Neural cell (in vitro differentiated cells): ENCODE data around the gene KLHDC7B.

Source experiments
- EP300 ChIP-seq: fragments of 450-650 bp; conservative IDR thresholded peaks from 2 replicates; pipeline ENCODE4 v1.6.1; 2014; ENCODE audit warnings: antibody characterized with exemption, mild to moderate bottlenecking, moderate library complexity; ENCODE audit not compliant: poor library complexity, severe bottlenecking
- EZH2 ChIP-seq: fragments of 200-600, 300-800 bp; shearing (Covaris generic), sonication (generic); IDR thresholded peaks from 2 replicates; pipeline ENCODE4 v1.6.1; 2014; ENCODE audit warnings: antibody characterized with exemption, low read length, borderline replicate concordance, mild to moderate bottlenecking; ENCODE audit not compliant: insufficient read depth, poor library complexity, severe bottlenecking
- MXI1 ChIP-seq: fragments of 450-650 bp; conservative IDR thresholded peaks from 2 replicates; pipeline ENCODE4 v1.6.1; 2014; ENCODE audit warnings: antibody characterized with exemption, mild to moderate bottlenecking; ENCODE audit not compliant: poor library complexity, severe bottlenecking
- POLR2AphosphoS5 ChIP-seq: IDR thresholded peaks from 2 replicates; pipeline ENCODE4 v1.6.1; 2012
- RAD21 ChIP-seq: fragments of 450-650 bp; conservative IDR thresholded peaks from 2 replicates; pipeline ENCODE4 v1.6.1; 2014; ENCODE audit warnings: antibody characterized with exemption, mild to moderate bottlenecking, moderate library complexity
- TAF1 ChIP-seq: IDR thresholded peaks from 2 replicates; pipeline ENCODE4 v1.6.1; 2012; ENCODE audit warnings: low read depth
- TF ChIP-seq, protein P1 (sequence below): IDR thresholded peaks from 2 replicates; pipeline ENCODE4 v1.6.1; 2012; ENCODE audit warnings: borderline replicate concordance
- TF ChIP-seq, protein P2 (sequence below): fragments of 450-650 bp; IDR thresholded peaks from 2 replicates; pipeline ENCODE4 v1.5.1; 2014; ENCODE audit warnings: antibody characterized with exemption, mild to moderate bottlenecking, moderate library complexity; ENCODE audit not compliant: poor library complexity, severe bottlenecking

DNA sequence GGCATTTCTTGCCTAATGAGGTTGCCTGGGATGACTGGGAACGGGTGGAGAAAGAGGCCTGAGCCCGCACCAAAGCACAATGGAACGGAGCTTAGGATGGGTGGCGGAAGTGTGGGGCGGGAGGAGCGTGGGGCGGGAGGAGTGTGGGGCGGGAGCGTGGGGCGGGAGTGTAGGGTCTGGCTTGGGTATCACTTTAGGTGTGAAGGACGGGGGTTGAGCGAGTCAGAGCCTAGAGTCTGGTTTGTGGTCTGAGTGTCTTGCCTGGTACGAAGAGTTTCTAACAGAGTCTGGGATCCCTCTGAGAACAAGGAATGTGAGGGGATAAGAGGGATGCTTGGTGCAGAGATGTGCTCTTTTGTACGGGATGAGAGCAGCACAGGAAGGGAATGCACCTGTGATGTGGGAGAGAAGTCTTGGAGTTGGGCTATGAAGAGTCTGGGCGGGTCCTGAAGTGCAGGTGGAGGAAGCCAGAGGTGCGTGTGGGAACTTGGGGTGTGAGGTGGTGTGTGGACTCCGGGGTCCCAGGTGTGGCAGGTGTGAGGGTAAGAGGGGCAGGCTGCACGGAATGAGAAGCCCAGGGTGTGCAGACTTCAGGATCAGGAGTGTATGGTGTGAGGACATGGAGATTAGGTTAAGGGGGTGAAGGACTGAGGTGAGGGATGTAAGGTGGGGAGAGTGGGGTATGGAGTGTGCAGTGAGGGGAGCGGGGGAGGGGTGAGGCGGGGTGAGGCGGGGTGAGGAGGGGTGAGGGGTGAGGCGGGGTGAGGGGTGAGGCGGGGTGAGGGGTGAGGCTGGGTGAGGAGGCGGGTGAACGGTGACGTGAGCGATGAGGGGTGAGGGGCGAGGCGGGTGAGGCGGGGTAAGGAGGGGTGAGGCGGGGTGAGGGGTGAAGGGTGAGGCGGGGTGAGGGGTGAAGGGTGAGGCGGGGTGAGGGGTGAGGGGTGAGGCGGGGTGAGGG is 16.0 kb downstream of the KLHDC7B start:
- TF ChIP-seq POLR2AphosphoS5, result no peak
- TF ChIP-seq, protein P1, sequence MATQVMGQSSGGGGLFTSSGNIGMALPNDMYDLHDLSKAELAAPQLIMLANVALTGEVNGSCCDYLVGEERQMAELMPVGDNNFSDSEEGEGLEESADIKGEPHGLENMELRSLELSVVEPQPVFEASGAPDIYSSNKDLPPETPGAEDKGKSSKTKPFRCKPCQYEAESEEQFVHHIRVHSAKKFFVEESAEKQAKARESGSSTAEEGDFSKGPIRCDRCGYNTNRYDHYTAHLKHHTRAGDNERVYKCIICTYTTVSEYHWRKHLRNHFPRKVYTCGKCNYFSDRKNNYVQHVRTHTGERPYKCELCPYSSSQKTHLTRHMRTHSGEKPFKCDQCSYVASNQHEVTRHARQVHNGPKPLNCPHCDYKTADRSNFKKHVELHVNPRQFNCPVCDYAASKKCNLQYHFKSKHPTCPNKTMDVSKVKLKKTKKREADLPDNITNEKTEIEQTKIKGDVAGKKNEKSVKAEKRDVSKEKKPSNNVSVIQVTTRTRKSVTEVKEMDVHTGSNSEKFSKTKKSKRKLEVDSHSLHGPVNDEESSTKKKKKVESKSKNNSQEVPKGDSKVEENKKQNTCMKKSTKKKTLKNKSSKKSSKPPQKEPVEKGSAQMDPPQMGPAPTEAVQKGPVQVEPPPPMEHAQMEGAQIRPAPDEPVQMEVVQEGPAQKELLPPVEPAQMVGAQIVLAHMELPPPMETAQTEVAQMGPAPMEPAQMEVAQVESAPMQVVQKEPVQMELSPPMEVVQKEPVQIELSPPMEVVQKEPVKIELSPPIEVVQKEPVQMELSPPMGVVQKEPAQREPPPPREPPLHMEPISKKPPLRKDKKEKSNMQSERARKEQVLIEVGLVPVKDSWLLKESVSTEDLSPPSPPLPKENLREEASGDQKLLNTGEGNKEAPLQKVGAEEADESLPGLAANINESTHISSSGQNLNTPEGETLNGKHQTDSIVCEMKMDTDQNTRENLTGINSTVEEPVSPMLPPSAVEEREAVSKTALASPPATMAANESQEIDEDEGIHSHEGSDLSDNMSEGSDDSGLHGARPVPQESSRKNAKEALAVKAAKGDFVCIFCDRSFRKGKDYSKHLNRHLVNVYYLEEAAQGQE, result no peak
- TF ChIP-seq, protein P2, sequence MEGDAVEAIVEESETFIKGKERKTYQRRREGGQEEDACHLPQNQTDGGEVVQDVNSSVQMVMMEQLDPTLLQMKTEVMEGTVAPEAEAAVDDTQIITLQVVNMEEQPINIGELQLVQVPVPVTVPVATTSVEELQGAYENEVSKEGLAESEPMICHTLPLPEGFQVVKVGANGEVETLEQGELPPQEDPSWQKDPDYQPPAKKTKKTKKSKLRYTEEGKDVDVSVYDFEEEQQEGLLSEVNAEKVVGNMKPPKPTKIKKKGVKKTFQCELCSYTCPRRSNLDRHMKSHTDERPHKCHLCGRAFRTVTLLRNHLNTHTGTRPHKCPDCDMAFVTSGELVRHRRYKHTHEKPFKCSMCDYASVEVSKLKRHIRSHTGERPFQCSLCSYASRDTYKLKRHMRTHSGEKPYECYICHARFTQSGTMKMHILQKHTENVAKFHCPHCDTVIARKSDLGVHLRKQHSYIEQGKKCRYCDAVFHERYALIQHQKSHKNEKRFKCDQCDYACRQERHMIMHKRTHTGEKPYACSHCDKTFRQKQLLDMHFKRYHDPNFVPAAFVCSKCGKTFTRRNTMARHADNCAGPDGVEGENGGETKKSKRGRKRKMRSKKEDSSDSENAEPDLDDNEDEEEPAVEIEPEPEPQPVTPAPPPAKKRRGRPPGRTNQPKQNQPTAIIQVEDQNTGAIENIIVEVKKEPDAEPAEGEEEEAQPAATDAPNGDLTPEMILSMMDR, result no peak
- no peak for TF ChIP-seq RAD21
- no peak for TF ChIP-seq TAF1
- TF ChIP-seq EZH2, result no peak
- TF ChIP-seq EP300, result no peak
- TF ChIP-seq MXI1, result no peak
